NCI-H446 (cell line): ENCODE results near the gene SLCO2A1.

ENCODE experiments used
- DNase-seq, 2 experiments: peaks; one replicate each; lab custom pipeline; 2025; lab: John Stamatoyannopoulos, UW

SLCO2A1 gene

DNA sequence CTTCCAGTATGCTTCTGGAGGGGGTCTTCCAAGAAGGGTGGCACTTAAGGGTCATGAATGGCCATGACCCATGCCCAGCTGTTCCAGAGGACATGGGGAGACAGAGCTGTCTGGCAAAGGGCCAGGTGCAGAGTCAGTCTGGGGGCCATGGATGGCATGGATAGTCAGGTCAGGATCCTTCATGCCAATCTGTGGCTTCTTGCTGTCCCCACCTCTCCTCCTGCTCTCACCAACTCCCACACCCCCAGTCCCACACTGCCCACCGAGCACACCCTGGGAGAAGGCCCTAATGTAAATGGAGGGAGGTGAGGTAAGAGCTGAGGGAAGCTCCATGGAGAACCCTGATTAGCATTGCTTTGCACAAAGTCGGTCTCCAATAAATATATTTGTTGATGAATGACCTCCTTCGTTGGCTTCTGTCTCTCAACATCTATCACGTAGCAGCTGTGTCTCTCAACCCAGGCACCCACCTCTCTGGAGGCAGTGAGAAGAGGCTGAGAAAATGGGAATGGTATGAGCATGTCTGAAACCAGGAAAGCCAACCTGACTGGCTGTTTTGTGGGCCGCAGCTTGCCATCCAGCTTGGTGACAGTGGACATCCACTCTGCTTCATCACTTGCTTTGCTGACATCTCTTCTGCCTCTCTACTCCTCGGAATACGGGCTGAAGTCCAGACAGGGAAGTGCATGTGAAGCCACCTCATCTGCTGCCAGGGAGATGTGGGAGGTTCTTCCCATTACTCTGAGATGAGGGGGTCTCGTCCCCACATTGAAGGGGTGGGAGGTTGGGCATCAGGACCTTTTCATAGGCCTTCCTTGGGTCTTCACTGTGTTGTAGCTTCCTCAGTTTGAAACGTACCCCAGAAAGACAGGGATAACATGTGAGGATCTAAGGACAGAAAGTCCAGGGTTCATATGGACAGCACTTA lies 96.4 kb downstream of the SLCO2A1 start:
- DNase-seq, result no peak

DNA sequence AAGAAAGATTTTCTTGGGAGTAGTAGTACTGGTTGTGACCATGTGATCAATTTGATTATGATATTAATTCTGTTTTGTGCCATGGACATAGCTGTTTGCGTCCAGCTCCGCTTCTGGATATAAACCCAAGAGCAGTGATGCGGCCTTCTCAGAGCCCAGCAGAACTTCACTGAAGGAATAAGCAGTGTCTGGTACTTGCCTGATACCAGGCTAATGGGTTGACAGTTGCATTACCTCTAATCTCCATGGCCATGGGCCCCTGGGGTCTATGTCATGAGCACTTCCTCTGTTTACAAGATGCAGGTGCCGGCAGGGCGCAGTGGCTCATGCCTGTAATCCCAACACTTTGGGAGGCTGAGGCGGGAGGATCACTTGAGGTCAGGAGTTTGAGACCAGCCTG lies 97.7 kb downstream of the SLCO2A1 start:
- DNase-seq, result no peak

DNA sequence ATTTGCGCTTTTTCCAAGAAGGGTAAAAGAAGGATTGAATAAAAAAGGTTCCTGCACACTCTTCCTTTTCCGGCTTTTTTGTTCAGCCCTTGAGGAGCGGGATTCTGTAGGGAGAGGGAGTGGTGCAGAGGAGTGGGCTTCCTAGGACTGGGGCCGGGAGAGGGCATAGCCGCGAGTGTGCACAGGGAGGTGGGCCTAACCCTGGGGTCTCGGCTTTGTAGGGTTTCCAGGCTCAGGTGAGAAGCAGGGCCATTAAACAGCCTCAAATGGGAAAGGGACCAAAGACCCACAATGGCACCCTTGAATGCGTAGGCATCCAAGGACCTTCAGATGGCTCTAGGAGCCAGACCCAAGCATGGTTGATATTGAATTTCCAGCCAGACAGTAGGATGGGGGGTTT lies 98.6 kb downstream of the SLCO2A1 start:
- no peak for DNase-seq

DNA sequence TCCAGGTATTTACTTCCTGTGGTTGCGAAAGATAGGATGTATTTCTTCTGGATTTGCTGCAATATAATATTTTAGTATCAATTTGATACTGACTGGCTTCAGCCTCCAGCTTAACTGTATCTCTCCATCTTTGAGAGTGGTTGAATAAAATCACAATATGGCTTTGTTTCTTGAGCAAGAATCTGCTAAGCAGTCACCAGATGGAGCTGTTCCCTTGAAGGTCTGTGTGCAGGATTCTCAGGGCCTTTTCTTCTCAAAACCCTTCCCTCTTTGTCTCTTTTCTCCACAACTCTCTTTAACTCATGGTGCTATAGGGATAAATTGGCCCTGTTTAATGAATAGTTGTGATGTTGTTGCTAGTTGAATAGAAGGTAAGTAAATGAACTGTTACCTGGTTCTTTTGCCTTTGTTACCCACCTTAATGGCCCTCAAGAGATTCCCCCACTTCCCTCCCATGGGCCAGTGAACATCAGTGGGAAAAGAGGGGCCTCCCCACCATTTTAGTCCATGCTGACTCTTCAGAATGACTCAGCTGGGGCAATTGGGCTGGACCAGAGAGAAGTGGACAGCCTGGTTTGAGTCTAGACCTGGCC lies 99.3 kb downstream of the SLCO2A1 start:
- peak; percentile 23 to 57 for DNase-seq

DNA sequence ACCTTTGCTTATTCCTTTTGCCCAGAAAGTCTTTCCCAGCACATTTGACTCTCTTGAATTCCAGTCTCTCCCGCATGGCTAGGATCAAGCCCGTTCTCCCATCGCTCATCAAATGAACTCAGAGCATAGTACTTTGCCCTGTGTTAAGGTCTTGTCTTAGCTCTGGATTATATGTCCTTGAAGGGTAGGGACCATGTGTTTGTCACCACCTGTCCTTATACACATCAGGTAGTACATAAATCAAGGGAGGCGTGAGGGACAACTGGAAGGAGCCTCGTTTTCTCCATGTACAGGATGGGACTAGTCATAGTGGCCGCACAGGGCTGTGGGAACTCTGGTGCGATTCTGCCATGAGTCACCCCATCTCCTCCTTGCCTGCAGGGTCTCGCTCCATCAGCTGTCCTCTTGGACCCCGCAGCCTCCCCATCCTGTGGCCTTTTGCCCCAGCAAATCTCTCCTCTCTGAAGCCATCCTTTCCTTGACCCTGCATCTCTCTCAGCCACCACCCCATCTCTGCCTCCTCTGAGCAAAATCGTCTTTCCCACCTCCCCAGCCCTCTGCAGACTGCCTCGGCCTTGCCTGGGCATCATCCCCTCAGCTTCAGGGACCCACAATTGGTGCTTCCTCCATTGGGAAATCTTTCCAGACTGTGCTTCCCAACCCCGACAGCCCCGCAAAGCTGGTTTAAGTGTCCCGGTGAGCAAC lies 100.7 kb downstream of the SLCO2A1 start:
- no peak for DNase-seq

DNA sequence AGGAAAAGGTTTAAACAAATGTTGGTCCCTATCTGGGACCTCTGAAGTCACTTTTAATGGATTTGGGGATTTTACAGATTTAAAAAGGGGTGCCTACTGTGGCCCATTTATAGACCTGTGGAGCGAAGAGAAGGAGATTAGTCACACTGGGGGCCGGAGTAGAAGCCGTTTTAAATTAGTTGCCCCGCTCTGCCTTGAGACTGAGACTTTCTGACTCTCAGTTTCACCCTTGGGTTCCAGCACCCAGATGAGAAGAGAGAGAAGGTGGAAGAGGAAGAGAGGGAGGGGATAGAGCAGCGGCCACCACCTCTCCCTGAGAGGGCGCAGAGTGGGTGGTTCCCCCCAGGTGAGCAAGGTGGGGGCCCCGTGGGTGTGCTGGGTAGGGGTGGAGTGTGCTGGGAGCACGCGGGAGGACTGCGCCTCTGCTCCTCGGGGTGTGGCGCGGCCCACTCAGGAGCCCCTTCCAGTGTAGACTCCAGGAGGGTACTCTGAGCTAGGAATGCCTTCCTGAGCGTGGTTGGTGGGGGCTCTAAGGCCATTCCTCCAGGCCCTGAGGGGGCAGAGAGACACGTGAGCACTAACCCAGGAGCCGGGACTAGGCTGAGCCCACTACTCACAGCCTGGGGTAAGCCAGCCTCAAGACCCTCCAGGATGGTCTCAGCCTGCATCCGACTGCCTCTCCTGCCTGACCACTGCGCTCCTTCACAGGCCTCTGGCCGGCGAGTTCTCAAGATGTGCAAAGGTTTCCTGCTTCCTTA lies 101.4 kb downstream of the SLCO2A1 start:
- DNase-seq, result no peak

DNA sequence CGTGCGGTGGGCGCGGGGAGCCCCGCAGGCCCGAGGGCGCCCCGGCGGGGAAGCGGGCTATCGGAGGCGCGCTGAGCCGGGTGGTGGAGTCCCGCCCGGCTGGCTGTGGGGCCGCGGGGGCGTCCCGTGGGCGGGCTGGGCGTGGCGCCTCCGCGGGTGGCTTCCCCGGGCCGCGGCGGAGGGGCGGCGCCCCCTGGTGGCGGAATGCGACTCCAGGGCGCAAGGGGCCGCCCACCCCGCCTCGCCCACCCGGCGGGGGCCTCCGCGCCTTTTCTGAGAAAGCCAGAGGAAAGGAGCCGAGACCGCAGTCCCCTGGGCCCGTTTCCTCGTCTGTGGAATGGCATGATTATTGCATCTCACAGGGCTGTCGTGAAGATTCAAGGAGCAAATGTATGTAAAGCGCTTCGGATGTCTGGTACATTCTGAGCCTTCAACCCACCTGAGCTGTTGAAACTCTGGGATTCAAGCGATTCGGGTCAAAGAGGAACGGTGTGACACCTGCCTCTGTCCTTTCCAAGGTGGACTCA lies 102.1 kb downstream of the SLCO2A1 start:
- peak in 1 of 2 experiments; percentile 46 for DNase-seq

DNA sequence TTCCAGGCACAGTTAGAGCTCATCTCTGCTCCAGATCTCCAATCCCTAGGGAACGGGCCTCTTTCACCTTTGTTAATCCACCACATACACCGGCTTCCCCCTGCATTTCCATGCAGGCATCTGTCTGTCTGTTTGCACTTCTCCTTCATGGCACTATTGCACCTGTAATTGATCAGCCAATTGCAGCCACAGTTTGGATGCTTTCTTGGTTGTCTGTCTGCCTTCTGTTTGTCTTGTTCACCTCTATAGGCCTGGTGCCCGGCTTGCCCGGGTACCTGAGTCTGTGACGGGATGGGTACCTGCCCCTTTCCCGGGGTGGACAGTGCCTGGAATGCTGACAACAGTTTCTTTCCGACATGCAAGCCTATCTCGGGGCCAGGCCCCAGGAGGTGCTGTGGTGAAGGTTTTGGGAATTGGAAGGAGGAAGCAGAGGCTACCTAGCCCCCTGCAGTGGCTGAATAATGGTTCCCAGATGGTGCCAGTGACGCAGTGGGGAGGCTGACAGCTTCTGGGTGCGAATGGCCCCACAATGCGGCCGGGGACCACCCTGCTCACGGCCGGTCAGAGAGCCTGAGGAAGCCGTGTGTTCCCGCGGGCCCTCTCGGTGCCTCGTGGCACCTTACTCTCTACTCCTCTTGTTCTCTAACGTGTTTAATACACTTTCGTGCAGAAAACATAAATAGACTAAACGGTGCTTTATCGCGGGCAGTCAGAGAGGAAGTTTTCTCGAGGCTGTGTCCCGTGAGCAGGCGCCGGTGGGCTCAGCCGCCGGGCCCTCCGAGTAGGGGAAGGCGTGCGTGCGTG lies 102.8 kb downstream of the SLCO2A1 start:
- DNase-seq, result no peak

DNA sequence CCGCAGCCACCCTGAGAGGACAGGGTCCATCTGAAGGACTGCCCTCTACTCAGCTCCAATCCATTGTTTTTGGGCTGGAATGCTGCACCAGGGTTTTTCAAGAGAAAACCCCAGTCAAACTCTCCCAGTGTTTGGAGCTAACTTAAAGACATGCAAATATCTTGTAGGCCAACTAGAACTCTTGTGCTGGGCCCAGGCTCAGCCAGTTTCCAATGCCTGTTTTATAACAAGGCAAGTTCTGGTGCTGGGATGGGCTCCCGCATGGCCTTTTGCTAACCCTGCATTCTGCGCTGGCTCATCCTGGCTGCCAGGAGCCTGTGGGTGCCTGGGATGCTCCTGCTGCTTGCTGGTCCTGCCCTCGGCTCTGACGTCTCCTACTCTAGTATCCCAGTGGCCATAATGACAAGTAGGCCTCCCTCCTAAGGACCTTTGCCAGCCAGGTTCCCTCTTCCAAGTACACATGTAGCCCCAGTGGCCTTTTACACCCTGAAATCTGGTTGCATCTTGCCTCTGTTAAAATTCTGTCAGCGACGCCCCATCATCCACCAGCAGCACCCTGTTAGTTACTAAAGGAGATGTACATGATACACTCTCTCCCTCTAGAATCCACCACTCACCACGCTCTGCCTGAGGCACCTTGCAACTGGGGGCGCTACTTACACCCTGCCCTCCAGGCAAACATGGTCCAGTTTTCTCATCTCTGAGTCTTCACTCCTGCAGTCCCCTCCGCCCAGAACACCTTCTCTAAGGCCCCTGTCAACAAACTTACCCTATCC lies 103.6 kb downstream of the SLCO2A1 start:
- DNase-seq, result no peak

DNA sequence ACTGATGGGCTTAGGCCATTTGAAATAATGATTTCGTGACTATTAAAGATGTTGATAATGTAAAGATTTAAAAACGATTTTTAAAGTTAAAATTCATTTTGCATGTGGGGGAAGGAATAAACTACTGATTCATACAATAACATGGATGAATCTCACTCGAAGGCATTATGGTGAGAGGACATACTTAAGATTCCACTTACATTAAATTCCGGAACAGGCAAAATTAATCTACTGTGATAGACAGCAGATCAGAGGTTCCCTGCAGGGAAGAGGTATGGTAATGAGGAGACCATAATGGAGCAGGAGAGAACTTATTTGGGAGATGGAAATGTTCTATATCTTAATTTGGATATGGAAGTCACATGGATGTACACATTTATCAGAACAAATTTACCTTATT lies 105.7 kb downstream of the SLCO2A1 start:
- no peak for DNase-seq

DNA sequence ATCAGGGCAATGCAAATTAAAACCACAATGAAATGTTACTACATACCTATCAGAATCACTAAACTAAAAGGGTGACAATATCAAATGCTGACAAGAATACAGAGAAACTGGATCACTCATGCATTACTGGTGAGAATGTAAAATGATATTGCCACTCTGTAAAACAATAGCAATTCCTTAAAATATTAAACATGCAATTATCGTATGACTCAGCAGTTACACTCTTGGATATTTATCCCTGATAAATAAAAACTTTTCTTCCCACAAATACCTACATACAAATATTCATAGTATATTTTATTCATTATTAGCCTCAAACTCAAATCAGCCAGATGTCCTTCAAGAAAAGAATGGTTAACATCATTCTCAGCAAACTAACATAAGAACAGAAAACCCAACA lies 108.1 kb downstream of the SLCO2A1 start:
- no peak for DNase-seq

DNA sequence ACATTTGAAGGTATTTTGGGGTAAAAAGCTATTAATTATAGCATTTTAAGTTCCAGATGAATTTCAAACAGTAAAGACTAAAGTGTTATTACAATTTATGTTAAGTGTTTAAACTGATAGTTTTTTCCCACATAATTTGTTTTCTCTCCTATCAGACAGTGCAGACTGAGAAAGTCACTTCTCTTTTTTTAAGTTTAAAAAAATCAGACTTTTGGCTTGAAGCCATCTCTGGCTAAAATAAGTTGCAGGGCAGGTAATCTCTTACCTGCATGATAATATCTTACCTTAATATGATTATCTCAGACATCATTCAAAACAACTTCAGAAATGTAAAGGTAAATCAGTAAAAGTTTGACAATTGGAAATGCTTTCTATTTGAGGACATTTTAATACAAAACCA lies 112.6 kb downstream of the SLCO2A1 start:
- no peak for DNase-seq

DNA sequence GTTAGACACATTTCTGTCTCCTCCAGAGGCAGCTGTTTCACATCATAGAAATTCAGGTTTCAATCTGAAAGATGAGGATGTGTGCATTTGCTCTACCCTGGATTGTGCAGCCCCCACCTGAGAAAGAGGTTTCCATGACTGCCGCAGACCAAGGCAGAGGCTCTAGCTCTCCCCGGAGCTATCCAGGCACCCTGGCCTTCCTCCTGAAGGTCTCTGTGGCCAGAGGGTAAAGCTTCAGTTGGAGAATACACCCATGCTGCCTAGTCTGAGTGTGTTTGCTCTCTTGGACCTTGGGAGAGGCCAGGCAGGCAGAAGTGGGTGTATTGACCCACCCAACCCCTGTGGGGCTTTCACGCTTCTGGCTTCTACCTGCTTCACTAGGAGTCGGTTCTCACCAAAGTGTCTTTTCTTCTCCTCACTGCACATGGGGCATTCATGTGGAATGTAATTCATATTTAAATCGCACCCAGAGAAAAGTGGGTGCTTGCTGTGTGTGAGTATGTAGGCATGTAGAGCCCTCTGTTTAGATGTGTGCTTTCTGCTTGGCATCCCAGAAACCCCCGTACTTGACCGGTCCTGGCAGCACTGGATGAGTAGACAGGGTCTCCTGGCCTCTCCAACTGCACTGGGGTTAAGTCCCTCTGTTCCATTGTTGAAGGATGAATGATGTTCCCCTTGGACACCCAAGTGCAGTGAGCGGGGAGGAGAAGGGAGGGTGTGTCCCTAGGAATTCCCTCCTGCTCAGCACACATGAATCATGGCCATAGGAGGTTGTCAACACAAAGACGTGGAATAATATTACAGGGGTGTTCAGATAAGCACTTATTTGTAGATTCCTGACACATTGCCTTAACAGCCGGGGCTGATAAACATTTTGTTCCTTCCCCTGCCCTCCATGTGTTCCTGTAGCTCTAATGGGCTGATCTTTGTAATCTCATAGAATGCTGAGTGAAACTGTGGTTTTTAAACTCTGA lies 113.8 kb downstream of the SLCO2A1 start:
- DNase-seq, result no peak

DNA sequence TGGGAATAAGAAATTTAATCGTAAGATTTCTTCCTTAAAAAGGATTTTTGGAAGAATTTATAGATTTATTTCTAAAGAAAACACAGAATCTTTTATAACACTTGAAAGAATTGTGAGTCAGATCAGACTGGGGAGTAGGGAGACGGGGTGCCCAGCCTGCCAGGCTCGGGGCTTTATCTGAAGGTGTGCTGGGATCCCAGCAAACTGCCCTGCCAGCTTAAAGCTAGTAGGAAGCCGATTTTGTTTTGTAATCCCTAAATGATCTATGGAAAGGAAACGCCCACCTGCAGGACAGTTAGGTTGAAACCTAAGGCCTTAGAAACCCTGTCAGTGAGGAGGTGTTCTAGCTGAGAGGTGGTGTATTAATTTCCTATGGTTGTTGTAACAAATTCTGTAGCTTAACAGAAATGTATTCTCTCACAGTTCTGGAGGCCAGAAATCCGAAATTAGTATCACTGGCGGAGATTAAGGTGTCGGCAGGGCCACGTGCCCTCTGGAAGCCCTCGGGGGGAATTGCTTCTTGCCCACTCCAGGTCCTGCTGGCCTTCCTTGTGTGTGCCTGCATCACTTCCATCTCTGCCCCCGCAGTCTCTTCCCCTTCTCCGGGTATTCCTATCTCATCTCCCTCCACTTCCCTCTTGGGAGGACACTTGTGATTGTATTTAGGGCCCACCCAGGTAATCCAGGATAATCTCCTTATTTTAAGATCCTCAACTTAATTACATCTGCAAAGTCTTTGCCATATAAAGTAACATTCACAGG lies 114.7 kb downstream of the SLCO2A1 start:
- no peak for DNase-seq

DNA sequence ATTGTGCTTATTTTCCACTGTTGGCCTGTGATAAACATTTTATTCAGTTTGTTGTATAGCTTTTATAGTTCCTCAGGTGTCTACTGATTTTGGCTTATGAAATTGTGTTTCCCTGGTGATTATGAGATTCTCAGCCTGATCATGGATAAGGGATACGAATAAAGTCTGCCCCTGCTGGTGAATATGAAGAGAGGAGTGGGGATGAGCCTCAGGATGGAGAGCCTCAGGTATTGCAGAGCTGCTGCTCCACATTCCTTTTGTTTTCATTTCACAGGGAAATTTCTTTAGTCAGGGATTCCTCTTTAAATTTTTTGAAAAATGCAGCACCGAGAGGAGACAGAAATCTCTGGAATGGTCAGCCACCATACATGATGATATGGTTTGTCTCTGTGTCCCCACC lies 119.3 kb downstream of the SLCO2A1 start:
- DNase-seq, result no peak

DNA sequence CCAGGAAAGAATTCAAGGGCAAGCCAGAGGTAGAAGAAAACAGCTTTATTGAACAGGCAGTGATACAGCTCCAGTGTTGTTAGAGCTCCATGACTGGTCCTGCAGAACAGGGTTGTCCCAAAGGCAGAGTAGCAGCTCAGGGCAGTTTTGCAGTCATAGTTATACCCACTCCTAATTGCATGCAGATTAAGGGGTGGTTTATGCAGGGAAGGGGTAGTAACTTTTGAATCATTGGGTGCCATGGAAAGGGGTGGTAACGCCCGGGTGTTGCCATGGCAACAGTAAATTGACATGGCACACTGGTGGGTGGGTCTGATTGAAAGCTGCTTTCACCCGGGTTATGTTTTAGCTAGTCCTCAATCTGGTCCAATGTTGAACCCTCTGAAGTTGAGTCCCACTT lies 124.3 kb downstream of the SLCO2A1 start:
- DNase-seq, result peak in 1 of 2 experiments; percentile 12

DNA sequence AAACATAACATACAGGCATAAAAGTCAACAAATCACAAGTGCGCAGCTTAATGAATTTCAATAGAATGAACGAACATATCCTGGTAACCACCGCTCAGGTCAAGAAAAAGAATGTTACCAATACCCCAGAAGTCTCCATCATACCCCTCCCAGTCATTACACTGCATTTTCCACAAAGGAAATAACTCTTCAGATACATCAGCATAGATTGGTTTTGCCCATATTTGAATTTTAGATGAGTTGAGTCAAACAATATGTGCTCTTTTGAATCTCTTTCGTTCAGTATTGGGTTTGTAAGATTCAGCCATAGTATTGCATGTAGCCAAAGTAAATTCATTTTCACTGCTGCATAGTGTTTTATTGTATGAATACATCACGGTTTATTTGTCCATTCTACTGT lies 127.9 kb downstream of the SLCO2A1 start:
- no peak for DNase-seq

DNA sequence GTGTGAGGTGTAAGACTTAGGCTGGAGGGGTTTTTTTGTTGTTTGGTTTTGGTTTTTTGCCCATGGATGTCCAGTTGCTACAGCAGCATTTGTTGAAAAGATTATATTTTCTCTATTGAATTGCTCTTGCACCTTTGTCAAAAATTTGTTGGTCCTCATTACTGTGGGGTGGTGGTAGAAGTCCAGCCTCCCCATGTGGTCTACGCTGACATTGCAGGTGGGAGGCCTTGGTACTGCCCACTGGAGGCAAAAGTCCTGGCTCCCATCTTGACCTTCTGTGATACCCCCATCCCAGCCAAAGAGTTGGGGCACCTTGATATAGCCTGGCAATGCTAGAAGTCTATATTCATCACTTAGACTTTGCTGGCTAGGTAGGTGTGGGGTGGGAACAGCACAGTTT lies 128.6 kb downstream of the SLCO2A1 start:
- DNase-seq, result no peak
